NCI-H226 (cell line): ENCODE measurements around the gene CCDC154.
"Not testable (repeated sequence)": the region's sequence is repeated elsewhere in the genome, so short reads cannot be mapped to it uniquely, and the experiment has no call there.

ENCODE experiments used
- DNase-seq: peaks from one replicate; pipeline ENCODE4 v3.0.0-alpha.2; 2015

The CCDC154 gene

GRCh38 chr16:1455190-1456171, 11.1 kb upstream of the CCDC154 start:
- DNase-seq: no peak

DNA sequence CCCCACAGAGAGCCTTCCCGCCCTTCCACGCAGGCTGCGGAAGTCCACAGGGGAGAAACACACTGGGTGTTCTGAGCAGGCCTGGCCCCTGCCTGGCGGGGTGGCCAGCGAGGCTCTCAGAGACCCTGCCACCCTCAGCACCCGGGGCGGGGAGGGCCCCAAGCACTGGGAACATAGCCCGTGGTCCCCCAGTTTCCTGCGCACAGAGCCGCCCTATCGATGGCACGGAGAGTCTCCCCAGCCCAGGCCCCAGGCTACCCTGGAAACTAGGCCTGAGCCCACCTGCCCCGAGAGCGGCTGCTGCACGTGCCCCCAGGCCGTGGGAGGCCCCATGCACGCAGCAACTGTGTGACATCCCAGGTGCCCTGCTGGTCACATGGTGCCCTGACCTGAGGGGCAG, 10.2 kb upstream of the CCDC154 start:
- DNase-seq: no peak

DNA sequence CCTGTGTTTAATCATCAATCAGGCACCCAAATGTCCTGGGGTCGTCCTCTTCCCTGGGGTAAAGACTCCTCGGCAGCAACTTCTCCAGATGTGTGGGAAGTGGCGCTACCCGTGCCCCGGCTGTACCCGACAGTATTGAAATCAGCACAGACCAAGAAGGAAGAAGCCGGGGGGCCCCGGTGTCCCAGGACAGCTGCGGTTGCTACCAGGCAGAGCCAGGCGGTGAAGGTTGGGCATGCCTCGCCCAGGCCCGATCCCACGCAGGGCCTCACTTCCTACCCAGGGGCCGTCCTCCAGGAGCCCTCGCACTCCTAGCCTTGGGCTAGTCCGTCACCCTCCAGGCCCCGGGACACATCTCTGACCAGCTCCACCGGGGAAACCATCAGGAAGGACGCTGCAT, 9.0 kb upstream of the CCDC154 start:
- no peak for DNase-seq

DNA sequence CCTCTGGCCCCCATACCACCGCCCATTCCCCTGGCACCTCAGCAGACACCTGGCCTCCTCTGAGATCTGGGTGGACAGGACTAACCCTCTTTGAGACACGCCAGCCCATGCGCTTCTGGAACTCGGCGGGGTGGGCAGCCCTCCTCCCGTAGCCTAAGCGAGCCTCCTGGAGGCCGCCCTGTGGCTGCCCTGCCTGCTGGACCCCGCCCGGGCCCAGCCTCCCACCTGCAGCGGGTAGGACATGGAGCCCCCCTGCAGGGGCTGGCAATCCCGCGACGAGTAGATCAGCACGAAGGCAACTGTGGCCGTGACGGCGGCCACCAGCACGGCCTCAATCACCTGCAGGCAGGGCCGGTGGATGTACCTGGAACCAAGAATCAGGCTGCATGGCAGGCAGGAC, 8.2 kb upstream of the CCDC154 start:
- DNase-seq: no peak

- DNase-seq: no peak
These were observed 7.5 kb upstream of the CCDC154 start for GRCh38 chr16:1451702-1452392.

DNA sequence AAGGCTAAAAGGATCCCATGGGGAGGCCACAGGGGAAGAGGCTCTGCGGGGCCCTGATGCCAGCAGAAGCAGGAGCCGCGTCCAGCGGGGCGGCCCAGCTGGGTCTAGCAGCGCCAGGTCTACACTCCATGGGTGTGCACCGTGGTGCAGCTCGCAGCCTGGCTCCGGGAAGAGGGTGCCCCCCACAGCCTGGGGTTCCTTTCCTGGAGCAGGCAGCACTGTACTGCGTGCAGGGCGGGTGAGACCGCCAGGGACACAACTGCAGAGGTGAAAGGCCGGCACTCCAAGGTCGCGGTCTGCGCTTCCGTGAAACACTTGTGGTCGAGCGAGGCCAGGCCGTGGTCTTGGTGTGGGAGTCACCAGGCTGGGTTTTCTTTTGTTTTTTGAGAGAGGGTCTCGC, 6.5 kb upstream of the CCDC154 start:
- no peak for DNase-seq

GRCh38 chr16:1450218-1450617, 5.9 kb upstream of the CCDC154 start:
- DNase-seq: no peak

GRCh38 chr16:1449201-1449788, 4.9 kb upstream of the CCDC154 start:
- no peak for DNase-seq

GRCh38 chr16:1448536-1449116, 4.3 kb upstream of the CCDC154 start:
- no peak for DNase-seq

GRCh38 chr16:1447965-1448364, 3.6 kb upstream of the CCDC154 start:
- DNase-seq: no peak

- no peak for DNase-seq
These were observed 2.1 kb upstream of the CCDC154 start for GRCh38 chr16:1446296-1447080.

GRCh38 chr16:1445518-1446203, 1.3 kb upstream of the CCDC154 start:
- DNase-seq: no peak

DNA sequence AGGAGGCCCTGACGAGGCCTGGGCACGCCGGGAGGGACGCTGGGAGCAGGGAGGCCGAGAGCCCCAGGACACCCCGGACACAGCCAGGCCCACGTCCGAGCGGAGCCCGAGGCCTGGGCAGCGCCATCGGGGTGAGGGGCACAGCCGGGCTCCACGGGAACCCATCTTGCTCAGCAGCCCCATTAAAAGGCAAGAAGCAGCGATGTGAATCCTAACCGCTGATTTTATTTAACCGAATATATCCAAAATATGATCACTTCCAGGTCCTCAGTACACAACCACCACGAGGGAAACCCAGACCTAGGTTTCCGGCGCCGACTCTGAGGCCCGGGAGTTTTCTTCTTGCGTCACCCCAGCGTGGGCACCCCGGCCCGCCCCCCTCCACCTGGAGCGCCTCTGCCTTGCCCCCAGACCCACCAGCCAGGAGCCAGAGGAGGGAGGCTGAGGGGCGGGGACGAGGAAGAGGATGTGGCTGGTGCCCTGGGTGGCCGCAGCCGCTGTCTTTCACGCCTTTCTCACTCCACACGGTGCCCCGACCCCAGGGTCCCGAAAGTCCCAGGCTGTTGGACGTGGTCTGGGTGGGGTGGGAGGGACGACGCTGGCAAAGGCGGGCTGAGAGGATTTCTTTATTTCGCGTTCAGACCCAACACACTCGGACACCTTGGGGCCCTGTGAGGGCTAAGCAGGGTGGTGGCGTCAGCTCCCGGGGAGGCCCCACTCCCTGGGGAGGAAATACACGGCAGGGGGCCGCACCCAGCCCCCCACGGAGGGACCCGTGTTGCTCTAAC, 568 bp upstream of the CCDC154 start:
- DNase-seq: no peak

DNA sequence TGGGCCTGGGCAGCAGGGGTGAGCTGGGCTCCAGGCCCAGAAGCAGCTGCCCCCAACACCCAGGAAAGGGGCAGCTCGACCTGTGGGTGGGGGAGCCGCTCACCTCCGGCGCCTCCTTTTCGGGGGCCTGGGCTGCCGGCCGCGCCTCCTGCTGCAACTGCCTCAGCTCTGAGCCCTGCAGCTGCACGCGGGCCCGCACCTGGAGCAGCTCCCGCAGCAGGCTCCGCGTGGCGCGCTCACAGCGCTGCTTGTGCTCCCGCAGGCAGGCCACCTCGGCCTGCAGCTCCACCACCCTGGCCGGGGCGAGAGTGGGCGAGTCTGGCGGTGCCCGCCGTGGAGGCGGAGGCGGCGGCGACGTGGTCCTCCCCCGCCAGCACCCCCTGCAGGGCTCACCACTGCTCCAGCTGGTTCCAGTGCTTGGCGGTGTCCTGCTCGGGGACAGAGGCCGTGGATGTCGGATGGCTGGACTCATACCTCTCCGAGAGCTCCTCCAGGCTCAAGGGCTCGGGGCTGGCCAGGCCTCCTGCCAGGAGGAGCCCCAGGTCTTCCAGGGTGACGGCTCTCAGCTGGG, 868 bp downstream of the CCDC154 start:
- DNase-seq: no peak

DNA sequence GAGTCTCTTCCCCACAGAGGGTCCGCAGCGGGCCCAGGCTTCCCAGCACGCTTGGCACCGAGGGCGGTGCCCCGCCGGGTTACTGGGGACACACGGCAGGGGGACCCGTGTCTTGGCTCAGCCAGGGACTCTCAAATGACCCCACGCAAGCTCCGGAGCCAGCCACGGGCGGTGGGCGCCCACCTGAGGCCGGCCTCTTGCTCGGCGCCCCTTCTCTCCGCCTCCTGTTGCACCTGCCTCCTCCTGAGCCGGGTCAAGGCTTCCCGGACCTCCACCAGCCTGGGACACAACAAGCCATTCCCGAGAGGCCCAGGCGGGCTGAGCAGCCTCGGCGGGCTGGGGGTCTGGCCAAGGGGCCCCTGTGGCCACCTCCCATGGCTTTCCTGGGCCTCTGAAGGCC, 1.7 kb downstream of the CCDC154 start:
- DNase-seq: no peak

DNA sequence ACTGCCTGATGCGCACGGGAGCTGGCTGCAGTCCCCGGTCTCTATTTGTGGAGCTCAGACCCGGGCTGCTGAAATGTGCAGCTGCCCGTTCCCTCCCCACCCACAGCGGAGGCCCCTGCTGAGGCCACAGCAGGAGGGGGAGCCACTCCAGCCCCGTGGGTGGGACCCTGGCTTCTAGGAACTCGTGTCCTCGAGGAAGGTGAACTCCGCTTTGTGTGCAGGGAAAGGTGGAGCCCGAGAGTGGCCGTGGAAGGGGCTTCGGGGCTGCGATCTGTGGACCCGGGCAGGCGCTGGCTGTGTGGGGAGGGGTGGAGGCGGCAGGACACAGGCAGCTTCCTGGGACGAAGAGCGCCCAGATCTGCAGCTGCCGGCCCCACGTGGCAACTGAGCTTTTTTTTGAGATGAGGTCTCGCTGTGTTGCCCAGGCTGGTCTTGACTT, 2.9 kb downstream of the CCDC154 start:
- no peak for DNase-seq

DNA sequence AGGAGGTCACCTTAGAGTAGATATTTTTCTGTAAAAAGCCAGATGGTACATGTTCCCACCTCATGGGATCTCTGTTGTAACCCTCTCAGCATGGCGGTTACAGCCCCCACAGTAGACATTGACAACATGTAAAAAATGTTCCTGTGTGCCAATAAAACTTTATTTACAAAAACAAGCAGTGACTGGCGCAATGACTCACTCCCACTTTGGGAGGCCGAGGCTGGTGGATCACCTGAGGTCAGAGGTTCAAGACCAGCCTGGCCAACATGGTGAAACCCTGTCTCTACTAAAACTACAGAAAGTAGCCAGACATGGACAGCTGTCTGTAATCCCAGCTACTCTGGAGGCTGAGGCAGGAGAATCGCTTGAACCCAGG, 4.7 kb downstream of the CCDC154 start:
- DNase-seq: not testable (repeated sequence)

DNA sequence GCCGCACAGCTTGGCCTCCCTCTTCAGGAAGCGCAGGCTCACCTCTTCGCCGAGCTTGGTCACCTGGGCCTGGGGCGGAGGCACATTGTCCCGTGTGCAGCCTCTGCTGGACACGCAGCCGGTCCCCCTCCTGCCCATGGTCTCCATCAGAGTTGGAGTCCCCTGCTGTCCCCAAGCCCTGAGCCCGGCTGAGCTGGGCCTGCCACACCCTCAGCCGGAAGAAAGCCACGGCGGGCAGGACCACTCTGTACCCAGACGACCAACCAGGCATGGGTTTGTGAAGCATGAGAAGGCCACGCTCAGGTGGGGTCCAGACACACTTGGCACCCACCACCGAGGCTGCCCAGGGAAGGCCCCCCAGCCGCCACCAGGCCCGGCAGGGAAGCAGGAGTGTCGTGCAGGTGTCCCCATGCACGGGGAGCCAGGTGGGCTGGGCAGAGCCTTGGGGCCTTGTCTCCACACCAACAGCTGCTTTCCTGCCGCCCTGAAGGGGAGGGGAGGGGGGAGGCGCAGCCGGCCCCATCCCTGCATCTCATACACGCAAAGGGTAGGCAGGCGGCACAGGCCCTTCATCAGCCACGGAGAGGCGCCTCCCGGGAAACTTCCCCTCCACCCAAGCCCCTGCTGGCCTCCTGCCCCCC, 5.2 kb downstream of the CCDC154 start:
- DNase-seq: no peak

GRCh38 chr16:1438229-1439057, 5.9 kb downstream of the CCDC154 start:
- DNase-seq: no peak
